CD4-positive, alpha-beta T cell treated with Interleukin-6 at 100 ng/mL for 8 hours (primary cell): Measurements from ENCODE around the gene TLR10.
"Not testable (repeated sequence)": the region's sequence is repeated elsewhere in the genome, so short reads cannot be mapped to it uniquely, and the experiment has no call there.

ENCODE experiments used
- DNase-seq: peaks from one replicate; pipeline ENCODE4 v3.0.0-alpha.2; 2020; ENCODE audit warnings: mixed read lengths, low spot score

TLR10 gene

DNA sequence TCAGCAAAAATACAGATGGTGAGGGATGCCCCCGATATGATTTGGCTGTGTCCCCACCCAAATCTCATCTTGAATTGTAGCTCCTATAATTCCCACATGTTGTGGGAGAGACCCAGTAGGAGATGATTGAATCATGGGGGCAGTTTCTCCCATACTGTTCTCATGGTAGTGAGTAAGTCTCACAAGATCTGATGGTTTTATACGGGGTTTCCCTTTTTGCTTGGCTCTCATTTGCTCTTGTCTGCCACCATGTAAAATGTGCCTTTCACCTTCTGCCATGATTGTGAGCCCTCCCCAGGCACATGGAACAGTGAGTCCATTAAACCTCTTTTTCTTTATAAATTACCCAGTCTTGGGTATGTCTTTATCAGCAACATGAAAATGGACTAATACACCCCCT lies 15.8 kb downstream of the TLR10 start:
- not testable (repeated sequence) for DNase-seq

- no peak for DNase-seq
These were observed 17.4 kb downstream of the TLR10 start for GRCh38 chr4:38765382-38765781.

DNA sequence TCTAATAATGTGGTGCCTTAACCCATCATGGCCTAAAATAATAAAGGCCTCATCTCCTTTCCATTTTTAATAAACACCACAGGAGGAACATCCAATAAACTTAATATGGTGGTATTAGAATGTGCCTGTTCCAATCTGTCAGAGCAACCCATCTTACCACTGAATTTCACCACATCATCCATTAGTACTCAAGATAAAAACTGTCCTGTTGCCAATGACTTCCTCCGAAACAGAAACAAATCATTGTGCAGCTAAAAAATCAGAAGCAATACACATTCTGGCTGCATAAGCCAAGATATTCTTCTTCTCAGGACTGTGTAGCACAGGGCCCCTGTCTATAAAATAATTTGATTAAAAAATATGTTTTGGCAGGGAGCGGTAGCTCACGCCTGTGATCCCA lies 18.5 kb downstream of the TLR10 start:
- DNase-seq = no peak

- DNase-seq = no peak
These were observed 20.2 kb downstream of the TLR10 start for GRCh38 chr4:38762560-38762959.

DNA sequence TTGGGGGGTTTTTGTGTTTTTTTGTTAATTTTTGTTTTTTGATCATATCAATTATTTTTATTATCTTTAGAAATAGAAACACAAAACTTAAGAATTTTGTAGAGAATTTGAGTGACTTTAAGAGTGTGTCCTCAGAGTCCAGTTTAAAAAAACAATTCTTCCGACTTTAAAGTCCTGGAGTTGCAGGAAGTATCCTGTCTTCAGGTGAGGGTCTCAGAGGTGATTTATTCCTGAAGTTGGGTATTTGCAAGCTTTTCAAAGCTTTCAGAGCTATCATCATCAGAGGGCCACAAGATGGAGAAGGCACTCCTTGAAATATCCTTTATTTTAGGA lies 23.0 kb downstream of the TLR10 start:
- no peak for DNase-seq

GRCh38 chr4:38759113-38759789 lies 23.5 kb downstream of the TLR10 start:
- peak; percentile 64 for DNase-seq

GRCh38 chr4:38757945-38758600 lies 24.7 kb downstream of the TLR10 start:
- peak; percentile 4 for DNase-seq

GRCh38 chr4:38752941-38753806 lies 29.6 kb downstream of the TLR10 start:
- no peak for DNase-seq

- DNase-seq = no peak
These were observed 30.3 kb downstream of the TLR10 start for GRCh38 chr4:38752372-38752940.

DNA sequence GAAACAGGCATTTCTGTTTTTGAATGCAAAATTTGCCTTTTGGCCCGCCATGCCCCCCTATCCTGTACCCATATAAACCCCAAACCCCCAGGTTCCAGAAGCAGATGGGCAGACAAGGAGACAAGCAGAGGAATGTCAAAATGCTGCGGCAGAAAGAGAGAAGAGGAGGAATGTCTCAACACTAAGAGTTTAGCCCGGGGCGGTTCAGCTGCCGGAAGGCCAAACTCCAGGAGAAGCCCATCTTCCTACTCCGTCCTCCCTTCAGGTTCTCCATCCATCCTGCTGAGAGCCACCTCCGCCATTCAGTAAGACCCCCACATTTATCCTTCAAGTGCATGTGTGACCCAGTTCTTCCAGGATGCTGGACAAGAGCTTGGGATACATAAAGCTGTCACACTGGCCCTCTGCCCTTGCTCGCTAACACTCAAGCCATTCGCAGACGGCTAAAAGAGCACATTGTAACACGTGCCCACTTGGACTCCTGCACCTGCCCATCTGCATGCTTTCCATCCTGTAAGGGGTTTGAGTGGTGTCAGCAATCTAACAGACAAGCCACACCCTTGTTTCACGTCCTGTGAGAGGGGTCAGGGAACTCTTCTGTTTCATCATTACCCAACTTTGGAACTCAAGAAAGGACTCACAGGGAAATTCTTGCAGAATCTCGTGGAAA lies 31.3 kb downstream of the TLR10 start:
- DNase-seq = no peak

DNA sequence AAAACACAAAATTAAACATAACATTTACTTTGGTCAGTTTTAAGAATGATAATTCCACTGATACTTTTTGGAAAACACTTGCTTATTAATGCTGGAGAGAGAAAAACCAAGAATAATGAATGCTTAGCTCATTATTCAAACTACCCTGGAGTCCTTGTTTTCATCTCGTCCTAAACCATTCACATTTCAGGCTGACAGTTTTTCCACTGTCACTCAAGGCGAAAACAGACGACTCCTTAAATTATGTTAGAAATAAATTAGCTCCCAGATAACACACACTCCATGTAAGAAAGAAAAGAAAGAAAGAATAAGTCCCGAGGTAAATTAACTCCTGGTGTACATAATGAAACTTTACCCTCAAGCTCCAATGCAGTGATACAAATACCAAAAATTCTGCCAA lies 33.5 kb downstream of the TLR10 start:
- no peak for DNase-seq

GRCh38 chr4:38747629-38748028 lies 35.2 kb downstream of the TLR10 start:
- DNase-seq = no peak

GRCh38 chr4:38745881-38746280 lies 36.9 kb downstream of the TLR10 start:
- no peak for DNase-seq

GRCh38 chr4:38743866-38744265 lies 38.9 kb downstream of the TLR10 start:
- DNase-seq = no peak

DNA sequence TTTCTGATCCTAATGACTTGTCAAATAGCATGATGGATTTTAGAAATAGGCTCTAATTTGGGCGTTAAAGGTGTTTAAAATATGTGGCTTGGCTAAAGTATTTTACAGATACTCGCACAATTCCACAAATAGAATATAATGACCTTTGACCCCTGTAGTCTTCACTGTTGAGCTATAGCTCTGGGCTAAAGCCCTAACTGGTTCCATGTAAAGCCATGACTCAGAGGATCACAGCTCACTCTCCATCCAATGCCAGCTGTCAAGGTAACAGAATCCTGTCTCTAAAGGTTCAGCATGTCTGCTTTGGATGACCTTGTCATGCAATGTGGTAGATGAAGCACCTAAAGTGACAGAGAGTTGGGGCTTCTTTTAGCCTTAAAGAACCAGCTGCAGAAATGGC lies 42.5 kb downstream of the TLR10 start:
- DNase-seq = no peak

- DNase-seq = no peak
These were observed 43.6 kb downstream of the TLR10 start for GRCh38 chr4:38738940-38739803.

GRCh38 chr4:38735870-38736269 lies 46.9 kb downstream of the TLR10 start:
- DNase-seq = no peak

DNA sequence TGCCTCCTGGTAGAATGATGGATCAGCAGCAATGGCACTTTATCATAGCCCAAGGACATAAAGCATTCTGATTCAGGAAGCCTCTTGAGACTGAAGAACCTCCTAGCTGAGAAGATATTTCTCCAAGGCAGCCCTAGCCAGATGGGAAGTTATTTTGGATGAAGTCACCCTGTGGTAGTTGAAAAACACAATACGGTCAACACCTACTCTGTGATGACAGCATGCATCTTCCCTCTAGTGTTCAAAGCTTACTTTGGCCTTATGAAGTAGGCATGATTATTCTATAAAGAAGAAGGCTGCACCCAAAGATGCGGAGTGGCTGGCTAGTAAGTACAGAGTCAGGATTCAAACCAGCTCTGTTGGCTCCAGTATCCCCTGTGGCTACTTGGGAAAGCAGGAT lies 47.9 kb downstream of the TLR10 start:
- DNase-seq = no peak

- no peak for DNase-seq
These were observed 48.3 kb downstream of the TLR10 start for GRCh38 chr4:38734446-38734845.

DNA sequence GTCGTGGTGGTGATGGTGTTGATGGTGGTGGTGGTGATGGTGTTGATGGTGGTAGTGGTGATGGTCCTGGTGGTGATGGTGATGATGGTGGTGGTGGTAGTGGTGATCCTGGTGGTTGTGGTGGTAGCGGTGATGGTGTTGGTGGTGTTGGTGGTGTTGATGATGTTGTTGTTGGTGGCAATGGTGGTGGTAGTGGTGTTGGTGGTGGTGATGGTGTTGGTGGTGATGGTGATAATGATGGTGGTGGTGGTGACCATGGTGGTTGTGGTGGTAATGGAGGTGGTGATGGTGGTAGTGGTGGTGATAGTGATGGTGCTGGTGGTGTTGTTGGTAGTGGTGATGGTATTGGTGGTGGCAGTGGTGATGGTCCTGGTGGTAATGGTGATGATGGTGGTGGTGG lies 49.1 kb downstream of the TLR10 start:
- no peak for DNase-seq
